ENCODE measurements around the gene RNF133.

RNF133 gene

DNA sequence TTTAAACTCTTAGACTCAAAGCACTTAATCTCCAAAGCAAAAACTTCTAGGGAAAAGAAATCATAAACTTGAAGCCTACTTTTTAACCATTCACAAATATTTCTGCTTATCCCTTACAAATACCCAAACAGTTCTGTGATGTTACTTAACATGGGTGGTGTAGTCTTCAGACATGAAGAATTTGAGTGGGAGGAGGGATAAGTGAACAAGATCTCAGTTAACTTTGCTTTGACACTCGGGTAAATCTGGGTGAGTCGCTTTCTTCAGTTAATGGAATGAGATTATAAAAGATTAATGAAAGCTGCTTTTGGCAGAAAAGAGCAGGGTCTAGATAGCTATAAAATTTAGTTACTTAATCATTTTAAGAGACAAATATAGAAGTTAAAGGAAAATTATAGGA, 47.5 kb downstream of the RNF133 start:
- no peaks in the 10 kb centered on the region for H3K36me3 ChIP-seq (ENCODE audit: control insufficient read depth, insufficient read depth, low read length)
- no peaks in the 10 kb centered on the region for H3K27me3 ChIP-seq (ENCODE audit: control insufficient read depth, insufficient read depth, low read length, poor library complexity, severe bottlenecking)
- H3K4me1 ChIP-seq (ENCODE audit: control insufficient read depth, insufficient read depth, low read length): no peaks in the 10 kb centered on the region
- H3K27ac ChIP-seq (ENCODE audit: insufficient read depth, low read depth, low read length, poor library complexity, severe bottlenecking): no peak overlapping the region
- no peak overlapping the region for H3K4me3 ChIP-seq (ENCODE audit: insufficient read depth, low read depth, low read length)
- WGBS, 2 experiments: 98% methylated on average over 2 of the region's 2 CpGs
- H3K9me3 ChIP-seq (ENCODE audit: control insufficient read depth, low read length): no peaks in the 10 kb centered on the region
